ENCODE results near the gene CD180. TPM values are rescaled to one million over a fixed set of nuclear protein-coding genes. Genes with fewer than 3 reads are reported as not detected.

Gene CD180
- total RNA-seq, 4 donors from 2014 or later, result 0.82 to 5.2 (median 2.6) TPM; not detected in 1

DNA sequence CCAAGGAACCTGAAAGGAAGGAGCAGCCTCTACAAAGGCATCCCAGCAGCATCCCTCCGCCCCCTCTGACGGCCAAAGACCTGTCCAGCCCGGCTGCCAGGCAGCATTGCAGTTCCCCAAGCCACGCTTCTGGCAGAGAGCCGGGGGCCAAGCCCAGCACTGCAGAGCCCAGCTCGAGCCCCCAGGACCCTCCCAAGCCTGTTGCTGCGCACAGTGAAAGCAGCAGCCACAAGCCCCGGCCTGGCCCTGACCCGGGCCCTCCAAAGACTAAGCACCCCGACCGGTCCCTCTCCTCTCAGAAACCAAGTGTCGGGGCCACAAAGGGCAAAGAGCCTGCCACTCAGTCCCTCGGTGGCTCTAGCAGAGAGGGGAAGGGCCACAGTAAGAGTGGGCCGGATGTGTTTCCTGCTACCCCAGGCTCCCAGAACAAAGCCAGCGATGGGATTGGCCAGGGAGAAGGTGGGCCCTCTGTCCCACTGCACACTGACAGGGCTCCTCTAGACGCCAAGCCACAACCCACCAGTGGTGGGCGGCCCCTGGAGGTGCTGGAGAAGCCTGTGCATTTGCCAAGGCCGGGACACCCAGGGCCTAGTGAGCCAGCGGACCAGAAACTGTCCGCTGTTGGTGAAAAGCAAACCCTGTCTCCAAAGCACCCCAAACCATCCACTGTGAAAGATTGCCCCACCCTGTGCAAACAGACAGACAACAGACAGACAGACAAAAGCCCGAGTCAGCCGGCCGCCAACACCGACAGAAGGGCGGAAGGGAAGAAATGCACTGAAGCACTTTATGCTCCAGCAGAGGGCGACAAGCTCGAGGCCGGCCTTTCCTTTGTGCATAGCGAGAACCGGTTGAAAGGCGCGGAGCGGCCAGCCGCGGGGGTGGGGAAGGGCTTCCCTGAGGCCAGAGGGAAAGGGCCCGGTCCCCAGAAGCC, 30.8 kb downstream of the CD180 start:
- peak overlapping the region in 3 of 4 donors; percentile 21 to 43 (median 23) for H3K4me3 ChIP-seq
- peak overlapping the region; percentile 75 to 84 (median 76) for H3K27ac ChIP-seq
- WGBS, 2 donors (ENCODE audit: low coverage in 1 of 2), result 68% methylated on average over 21 of the region's 36 CpGs; no CpG with 5 or more reads in 1 of the 2 donors
- H3K4me1 ChIP-seq, result peaks cover 4 to 18% (median 12%) of the 10 kb centered on the region in 4 donors
- no peaks in the 10 kb centered on the region for H3K9me3 ChIP-seq
- H3K36me3 ChIP-seq, result no peaks in the 10 kb centered on the region
- peak; percentile 90 for DNase-seq
- TF ChIP-seq CTCF (IDR thresholded peaks at IDR 0.05) (peak; percentile 71 to 87 (median 82)), POLR2AphosphoS5 (IDR thresholded peaks at IDR 0.05) (no peak), POLR2A (IDR thresholded peaks at IDR 0.05) (no peak), EP300 (IDR thresholded peaks at IDR 0.05; ENCODE audit: low read depth) (no peak)
- intact Hi-C loops (cut with DNase I; ENCODE audit: low total_unique reads) (loop anchor here (5.0 kb wide), 1 partner anchor 42 kb away; no protein-coding TSS in a partner anchor), in situ Hi-C loops (cut with MboI; ENCODE audit: low pct_ligation_motif_present in 1 of 4, low pct_unique_long_range_greater_than_20kb in 1 of 4, low sequenced_read_pairs in 3 of 4) (loop anchor here in 3 of 4 donors (10.0 to 25.0 kb wide), 2 partner anchors 49 to 353 kb away; no protein-coding TSS in a partner anchor)
- no peaks in the 10 kb centered on the region for H3K27me3 ChIP-seq

DNA sequence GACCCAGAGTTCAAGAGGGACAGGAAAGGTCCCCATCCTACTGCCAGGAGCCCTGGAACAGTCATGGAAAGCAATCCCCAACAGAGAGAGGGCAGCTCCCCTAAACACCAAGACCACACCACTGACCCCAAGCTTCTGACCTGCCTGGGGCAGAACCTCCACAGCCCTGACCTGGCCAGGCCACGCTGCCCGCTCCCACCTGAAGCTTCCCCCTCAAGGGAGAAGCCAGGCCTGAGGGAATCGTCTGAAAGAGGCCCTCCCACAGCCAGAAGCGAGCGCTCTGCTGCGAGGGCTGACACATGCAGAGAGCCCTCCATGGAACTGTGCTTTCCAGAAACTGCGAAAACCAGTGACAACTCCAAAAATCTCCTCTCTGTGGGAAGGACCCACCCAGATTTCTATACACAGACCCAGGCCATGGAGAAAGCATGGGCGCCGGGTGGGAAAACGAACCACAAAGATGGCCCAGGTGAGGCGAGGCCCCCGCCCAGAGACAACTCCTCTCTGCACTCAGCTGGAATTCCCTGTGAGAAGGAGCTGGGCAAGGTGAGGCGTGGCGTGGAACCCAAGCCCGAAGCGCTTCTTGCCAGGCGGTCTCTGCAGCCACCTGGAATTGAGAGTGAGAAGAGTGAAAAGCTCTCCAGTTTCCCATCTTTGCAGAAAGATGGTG, 31.6 kb downstream of the CD180 start:
- TF ChIP-seq POLR2AphosphoS5 (IDR thresholded peaks at IDR 0.05) (no peak), POLR2A (IDR thresholded peaks at IDR 0.05) (no peak), CTCF (IDR thresholded peaks at IDR 0.05) (no peak), EP300 (IDR thresholded peaks at IDR 0.05; ENCODE audit: low read depth) (no peak)
- Histone ChIP-seq H3K4me3 (no peak overlapping the region), H3K36me3 (no peaks in the 10 kb centered on the region), H3K27ac (peak overlapping the region in 2 of 4 donors; percentile 75 to 76), H3K9me3 (no peaks in the 10 kb centered on the region), H3K4me1 (peaks cover 4 to 18% (median 12%) of the 10 kb centered on the region in 4 donors), H3K27me3 (no peaks in the 10 kb centered on the region)
- intact Hi-C loops (cut with DNase I; ENCODE audit: low total_unique reads) (loop anchor here (5.0 kb wide), 1 partner anchor 42 kb away; no protein-coding TSS in a partner anchor), in situ Hi-C loops (cut with MboI; ENCODE audit: low pct_ligation_motif_present in 1 of 4, low pct_unique_long_range_greater_than_20kb in 1 of 4, low sequenced_read_pairs in 3 of 4) (loop anchor here (5.0 to 25.0 kb wide), 3 partner anchors 47 to 353 kb away; no protein-coding TSS in a partner anchor)
- WGBS, 2 donors (ENCODE audit: low coverage in 1 of 2), result 91 to 100% methylated on average over 1 to 17 of the region's 17 CpGs
- no peak for DNase-seq

DNA sequence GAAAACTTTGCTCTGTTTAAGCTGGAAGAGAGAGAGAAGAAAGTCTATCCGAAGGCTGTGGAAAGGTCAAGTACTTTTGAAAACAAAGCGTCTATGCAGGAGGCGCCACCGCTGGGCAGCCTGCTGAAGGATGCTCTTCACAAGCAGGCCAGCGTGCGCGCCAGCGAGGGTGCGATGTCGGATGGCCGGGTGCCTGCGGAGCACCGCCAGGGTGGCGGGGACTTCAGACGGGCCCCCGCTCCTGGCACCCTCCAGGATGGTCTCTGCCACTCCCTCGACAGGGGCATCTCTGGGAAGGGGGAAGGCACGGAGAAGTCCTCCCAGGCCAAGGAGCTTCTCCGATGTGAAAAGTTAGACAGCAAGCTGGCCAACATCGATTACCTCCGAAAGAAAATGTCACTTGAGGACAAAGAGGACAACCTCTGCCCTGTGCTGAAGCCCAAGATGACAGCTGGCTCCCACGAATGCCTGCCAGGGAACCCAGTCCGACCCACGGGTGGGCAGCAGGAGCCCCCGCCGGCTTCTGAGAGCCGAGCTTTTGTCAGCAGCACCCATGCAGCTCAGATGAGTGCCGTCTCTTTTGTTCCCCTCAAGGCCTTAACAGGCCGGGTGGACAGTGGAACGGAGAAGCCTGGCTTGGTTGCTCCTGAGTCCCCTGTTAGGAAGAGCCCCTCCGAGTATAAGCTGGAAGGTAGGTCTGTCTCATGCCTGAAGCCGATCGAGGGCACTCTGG, 32.6 kb downstream of the CD180 start:
- no peak overlapping the region for H3K4me3 ChIP-seq
- H3K36me3 ChIP-seq, result no peaks in the 10 kb centered on the region
- H3K4me1 ChIP-seq, result peaks cover 4 to 18% (median 12%) of the 10 kb centered on the region in 4 donors
- intact Hi-C loops (cut with DNase I; ENCODE audit: low total_unique reads) (no loop called here), in situ Hi-C loops (cut with MboI; ENCODE audit: low pct_ligation_motif_present in 1 of 4, low pct_unique_long_range_greater_than_20kb in 1 of 4, low sequenced_read_pairs in 3 of 4) (loop anchor here (5.0 to 25.0 kb wide), 3 partner anchors 48 to 352 kb away; no protein-coding TSS in a partner anchor)
- no peaks in the 10 kb centered on the region for H3K9me3 ChIP-seq
- H3K27me3 ChIP-seq, result no peaks in the 10 kb centered on the region
- DNase-seq, result no peak
- no peak overlapping the region for H3K27ac ChIP-seq
- WGBS, 2 donors (ENCODE audit: low coverage in 1 of 2), result 91% methylated on average over 33 of the region's 33 CpGs; no CpG with 5 or more reads in 1 of the 2 donors
- TF ChIP-seq EP300 (IDR thresholded peaks at IDR 0.05; ENCODE audit: low read depth) (no peak), POLR2AphosphoS5 (IDR thresholded peaks at IDR 0.05) (no peak), POLR2A (IDR thresholded peaks at IDR 0.05) (no peak), CTCF (IDR thresholded peaks at IDR 0.05) (no peak)
